ENCODE measurements around the gene LAP3. TPM values are rescaled to one million over a fixed set of nuclear protein-coding genes. Genes with fewer than 3 reads are reported as not detected.

LAP3 gene
- total and polyA plus RNA-seq, 4 experiments from 2014 or later, result 25.6 to 71.3 (median 35.1) TPM

- intact Hi-C loops (cut with micrococcal nuclease), result no loop called here
- no peak overlapping the region for H3K4me3 Mint-ChIP-seq
- ChIA-PET POLR2A (ENCODE audit: partially characterized antibody) (no interaction called here), CTCF (ENCODE audit: partially characterized antibody) (interaction anchor here (1.2 to 3.8 kb wide), 2 partner anchors 13 to 93 kb away, joined by 4 to 10 read pairs; no protein-coding TSS in a partner anchor)
- H3K4me1 Mint-ChIP-seq, result peaks cover 0 to 3% (median 0%) of the 10 kb centered on the region in 4 donors
- Histone ChIP-seq H3K4me1 (ENCODE audit: insufficient read depth, low read length) (no peaks in the 10 kb centered on the region), H3K36me3 (ENCODE audit: insufficient read depth, low read length) (no peaks in the 10 kb centered on the region), H3K27me3 (ENCODE audit: insufficient read depth, low read length) (no peaks in the 10 kb centered on the region), H3K27ac (ENCODE audit: low read depth, low read length) (no peak overlapping the region), H3K4me3 (ENCODE audit: low read length in 2 of 2) (no peak overlapping the region), H3K9me3 (ENCODE audit: control insufficient read depth in 1 of 2, low read length in 2 of 2) (no peaks in the 10 kb centered on the region)
- no peak overlapping the region for H3K27ac Mint-ChIP-seq
- peaks cover 4 to 6% of the 10 kb centered on the region in 2 donors for H3K36me3 Mint-ChIP-seq
- no peak for DNase-seq
- H3K27me3 Mint-ChIP-seq, result peaks cover 0 to 1% of the 10 kb centered on the region in 2 donors
- H3K9me3 Mint-ChIP-seq, result peaks cover 0 to 5% (median 0%) of the 10 kb centered on the region in 8 donors
These were observed 65.4 kb downstream of the LAP3 start for GRCh38 chr4:17642398-17642783.

GRCh38 chr4:17646693-17647092 lies 69.7 kb downstream of the LAP3 start:
- no peak overlapping the region for H3K27ac Mint-ChIP-seq

GRCh38 chr4:17647176-17647806 lies 70.3 kb downstream of the LAP3 start:
- H3K9me3 Mint-ChIP-seq, result peaks cover 0 to 7% (median 0%) of the 10 kb centered on the region in 8 donors
- Histone ChIP-seq H3K4me1 (ENCODE audit: insufficient read depth, low read length) (peaks cover 4% of the 10 kb centered on the region), H3K4me3 (ENCODE audit: low read length in 2 of 2) (no peak overlapping the region), H3K27ac (ENCODE audit: low read depth, low read length) (no peak overlapping the region), H3K27me3 (ENCODE audit: insufficient read depth, low read length) (no peaks in the 10 kb centered on the region), H3K9me3 (ENCODE audit: control insufficient read depth in 1 of 2, low read length in 2 of 2) (no peaks in the 10 kb centered on the region), H3K36me3 (ENCODE audit: insufficient read depth, low read length) (no peaks in the 10 kb centered on the region)
- H3K4me1 Mint-ChIP-seq, result peaks cover 7 to 13% (median 9%) of the 10 kb centered on the region in 4 donors
- peaks cover 3 to 4% of the 10 kb centered on the region in 2 donors for H3K36me3 Mint-ChIP-seq
- ChIA-PET CTCF (ENCODE audit: partially characterized antibody) (no interaction called here), POLR2A (ENCODE audit: partially characterized antibody) (no interaction called here)
- H3K4me3 Mint-ChIP-seq, result no peak overlapping the region
- no peak overlapping the region for H3K27ac Mint-ChIP-seq
- no peak for DNase-seq
- intact Hi-C loops (cut with micrococcal nuclease), result no loop called here
- H3K27me3 Mint-ChIP-seq, result peaks cover 4 to 6% of the 10 kb centered on the region in 2 donors

More at GRCh38 chr4:17646693-17647092, 69.7 kb downstream of the LAP3 start:
- no peak overlapping the region for H3K4me3 Mint-ChIP-seq
- H3K4me1 Mint-ChIP-seq, result peaks cover 5 to 11% (median 7%) of the 10 kb centered on the region in 4 donors
- CTCF ChIA-PET (ENCODE audit: partially characterized antibody), result no interaction called here
- H3K27me3 ChIP-seq (ENCODE audit: insufficient read depth, low read length), result no peaks in the 10 kb centered on the region
- no peak overlapping the region for H3K4me3 ChIP-seq (ENCODE audit: low read length in 2 of 2)
- H3K27me3 Mint-ChIP-seq, result peaks cover 4 to 6% of the 10 kb centered on the region in 2 donors
- DNase-seq, result no peak
- POLR2A ChIA-PET (ENCODE audit: partially characterized antibody), result no interaction called here
- H3K4me1 ChIP-seq (ENCODE audit: insufficient read depth, low read length), result peaks cover 3% of the 10 kb centered on the region
- no peaks in the 10 kb centered on the region for H3K9me3 ChIP-seq (ENCODE audit: control insufficient read depth in 1 of 2, low read length in 2 of 2)
- H3K36me3 Mint-ChIP-seq, result peaks cover 3 to 4% of the 10 kb centered on the region in 2 donors
- H3K9me3 Mint-ChIP-seq, result peaks cover 0 to 7% (median 0%) of the 10 kb centered on the region in 8 donors
- no peaks in the 10 kb centered on the region for H3K36me3 ChIP-seq (ENCODE audit: insufficient read depth, low read length)
- no peak overlapping the region for H3K27ac ChIP-seq (ENCODE audit: low read depth, low read length)
- intact Hi-C loops (cut with micrococcal nuclease), result no loop called here

DNA sequence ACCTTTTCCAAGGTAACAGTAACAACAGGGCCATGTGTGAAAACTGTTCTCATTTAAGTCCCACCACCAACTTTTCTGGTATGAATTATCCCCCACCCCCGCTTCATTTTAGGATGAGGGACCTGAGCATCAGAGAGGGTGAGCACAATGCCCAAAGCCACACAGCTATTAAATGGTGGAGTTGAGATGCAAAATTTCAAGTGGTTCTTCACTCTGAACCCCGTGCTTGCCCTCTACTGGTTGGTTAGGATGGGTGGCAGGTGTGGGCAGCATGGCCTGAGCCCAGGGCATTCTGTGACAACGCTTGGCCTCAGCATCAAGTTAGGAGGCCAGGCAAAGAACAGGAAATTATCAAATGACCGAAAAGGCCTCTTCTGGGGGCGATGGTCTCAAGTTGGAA lies 70.9 kb downstream of the LAP3 start:
- POLR2A ChIA-PET (ENCODE audit: partially characterized antibody), result no interaction called here
- CTCF ChIA-PET (ENCODE audit: partially characterized antibody), result no interaction called here

GRCh38 chr4:17650406-17650805 lies 73.4 kb downstream of the LAP3 start:
- no peak for DNase-seq
- ChIA-PET CTCF (ENCODE audit: partially characterized antibody) (no interaction called here), POLR2A (ENCODE audit: partially characterized antibody) (no interaction called here)
- peaks cover 4% of the 10 kb centered on the region for H3K4me1 ChIP-seq (ENCODE audit: insufficient read depth, low read length)
- no peak overlapping the region for H3K4me3 ChIP-seq (ENCODE audit: low read length in 2 of 2)
- H3K36me3 ChIP-seq (ENCODE audit: insufficient read depth, low read length), result no peaks in the 10 kb centered on the region
- H3K27me3 ChIP-seq (ENCODE audit: insufficient read depth, low read length), result no peaks in the 10 kb centered on the region
- peak overlapping the region in 1 of 7 donors; percentile 22 for H3K27ac Mint-ChIP-seq
- no peak overlapping the region for H3K4me3 Mint-ChIP-seq
- H3K9me3 ChIP-seq (ENCODE audit: control insufficient read depth in 1 of 2, low read length in 2 of 2), result no peaks in the 10 kb centered on the region
- peaks cover 4 to 6% of the 10 kb centered on the region in 2 donors for H3K27me3 Mint-ChIP-seq
- peaks cover 0 to 7% (median 0%) of the 10 kb centered on the region in 8 donors for H3K9me3 Mint-ChIP-seq
- intact Hi-C loops (cut with micrococcal nuclease), result no loop called here
- no peak overlapping the region for H3K27ac ChIP-seq (ENCODE audit: low read depth, low read length)
- peaks cover 5 to 13% (median 9%) of the 10 kb centered on the region in 4 donors for H3K4me1 Mint-ChIP-seq
- no peaks in the 10 kb centered on the region for H3K36me3 Mint-ChIP-seq

More for the DNA sequence above, 70.9 kb downstream of the LAP3 start:
- H3K27me3 Mint-ChIP-seq, result peaks cover 4 to 6% of the 10 kb centered on the region in 2 donors
- peaks cover 0 to 7% (median 0%) of the 10 kb centered on the region in 8 donors for H3K9me3 Mint-ChIP-seq
- intact Hi-C loops (cut with micrococcal nuclease), result no loop called here
- no peak overlapping the region for H3K27ac Mint-ChIP-seq
- H3K4me1 ChIP-seq (ENCODE audit: insufficient read depth, low read length), result peaks cover 4% of the 10 kb centered on the region
- H3K9me3 ChIP-seq (ENCODE audit: control insufficient read depth in 1 of 2, low read length in 2 of 2), result no peaks in the 10 kb centered on the region
- DNase-seq, result no peak
- H3K36me3 Mint-ChIP-seq, result no peaks in the 10 kb centered on the region
- no peak overlapping the region for H3K4me3 Mint-ChIP-seq
- H3K27me3 ChIP-seq (ENCODE audit: insufficient read depth, low read length), result no peaks in the 10 kb centered on the region
- no peak overlapping the region for H3K4me3 ChIP-seq (ENCODE audit: low read length in 2 of 2)
- no peak overlapping the region for H3K27ac ChIP-seq (ENCODE audit: low read depth, low read length)
- H3K36me3 ChIP-seq (ENCODE audit: insufficient read depth, low read length), result no peaks in the 10 kb centered on the region
- H3K4me1 Mint-ChIP-seq, result peaks cover 5 to 13% (median 9%) of the 10 kb centered on the region in 4 donors

DNA sequence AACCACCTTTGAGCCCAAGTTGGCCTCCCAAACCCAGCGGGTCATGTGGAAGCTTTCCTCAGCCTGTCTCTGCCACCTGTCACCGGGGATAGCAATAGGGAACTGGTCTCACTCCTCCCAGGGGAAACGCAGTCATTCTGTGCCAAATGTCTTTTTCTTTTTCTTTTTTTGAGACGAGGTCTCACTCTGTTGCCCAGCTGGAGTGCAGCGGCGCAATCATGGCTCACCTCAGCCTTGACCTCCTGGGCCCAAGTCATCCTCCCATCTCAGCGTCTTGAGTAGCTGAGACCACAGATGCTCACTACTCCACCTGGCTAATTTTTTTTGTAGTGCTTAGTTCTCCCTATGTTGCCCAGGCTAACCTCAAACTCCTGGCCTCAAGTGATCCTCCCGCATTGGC lies 77.7 kb downstream of the LAP3 start:
- Mint-ChIP-seq H3K27me3 (peaks cover 2 to 10% of the 10 kb centered on the region in 2 donors), H3K9me3 (peaks cover 0 to 1% (median 0%) of the 10 kb centered on the region in 8 donors), H3K4me3 (no peak overlapping the region), H3K4me1 (peaks cover 5 to 13% (median 9%) of the 10 kb centered on the region in 4 donors), H3K27ac (no peak overlapping the region), H3K36me3 (no peaks in the 10 kb centered on the region)
- H3K4me3 ChIP-seq (ENCODE audit: low read length in 2 of 2), result no peak overlapping the region
- H3K4me1 ChIP-seq (ENCODE audit: insufficient read depth, low read length), result peaks cover 4% of the 10 kb centered on the region
- H3K36me3 ChIP-seq (ENCODE audit: insufficient read depth, low read length), result no peaks in the 10 kb centered on the region
- ChIA-PET CTCF (ENCODE audit: partially characterized antibody) (no interaction called here), POLR2A (ENCODE audit: partially characterized antibody) (no interaction called here)
- H3K9me3 ChIP-seq (ENCODE audit: control insufficient read depth in 1 of 2, low read length in 2 of 2), result no peaks in the 10 kb centered on the region
- H3K27ac ChIP-seq (ENCODE audit: low read depth, low read length), result no peak overlapping the region
- intact Hi-C loops (cut with micrococcal nuclease), result no loop called here
- no peaks in the 10 kb centered on the region for H3K27me3 ChIP-seq (ENCODE audit: insufficient read depth, low read length)
- no peak for DNase-seq

- Histone ChIP-seq H3K27me3 (ENCODE audit: insufficient read depth, low read length) (no peaks in the 10 kb centered on the region), H3K36me3 (ENCODE audit: insufficient read depth, low read length) (no peaks in the 10 kb centered on the region), H3K9me3 (ENCODE audit: control insufficient read depth in 1 of 2, low read length in 2 of 2) (no peaks in the 10 kb centered on the region), H3K27ac (ENCODE audit: low read depth, low read length) (no peak overlapping the region), H3K4me3 (ENCODE audit: low read length in 2 of 2) (no peak overlapping the region), H3K4me1 (ENCODE audit: insufficient read depth, low read length) (no peaks in the 10 kb centered on the region)
- no peak overlapping the region for H3K4me3 Mint-ChIP-seq
- intact Hi-C loops (cut with micrococcal nuclease), result no loop called here
- ChIA-PET CTCF (ENCODE audit: partially characterized antibody) (interaction anchor here (1.1 kb wide), 1 partner anchor 38 kb away, joined by 3 read pairs; no protein-coding TSS in a partner anchor), POLR2A (ENCODE audit: partially characterized antibody) (no interaction called here)
- peaks cover 0 to 1% (median 0%) of the 10 kb centered on the region in 8 donors for H3K9me3 Mint-ChIP-seq
- peaks cover 0 to 9% of the 10 kb centered on the region in 2 donors for H3K27me3 Mint-ChIP-seq
- no peak for DNase-seq
- no peaks in the 10 kb centered on the region for H3K4me1 Mint-ChIP-seq
- no peaks in the 10 kb centered on the region for H3K36me3 Mint-ChIP-seq
- no peak overlapping the region for H3K27ac Mint-ChIP-seq
These were observed 80.1 kb downstream of the LAP3 start for GRCh38 chr4:17657090-17657489.
